ENCODE data around the gene KCNH5.

KCNH5 gene

DNA sequence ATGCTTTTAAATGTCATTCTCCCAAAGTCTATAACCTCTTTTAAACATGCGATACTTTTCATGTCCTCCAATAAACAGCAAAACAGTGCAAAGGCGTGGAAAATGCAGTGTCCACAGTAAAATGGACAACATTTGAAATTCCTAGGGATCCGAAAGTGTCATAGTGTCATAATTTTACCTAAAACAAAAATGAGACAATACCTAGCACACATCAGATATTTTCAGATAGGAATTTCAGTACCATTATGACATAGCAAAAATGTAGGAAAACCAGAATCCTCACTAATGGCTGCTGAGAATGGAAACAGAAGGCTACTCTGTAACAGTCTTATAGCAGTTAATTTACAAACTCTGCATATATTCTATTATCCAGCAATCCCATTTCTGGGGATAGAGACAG, 33.1 kb downstream of the KCNH5 start:
- H3K27me3 ChIP-seq (ENCODE audit: insufficient read depth, low read length) = no peaks in the 10 kb centered on the region
- no peaks in the 10 kb centered on the region for H3K4me1 ChIP-seq (ENCODE audit: insufficient read depth, low read length, severe bottlenecking)
- H3K9ac ChIP-seq (ENCODE audit: low read length) = no peak overlapping the region
- no peak overlapping the region for H3K4me3 ChIP-seq (ENCODE audit: low read depth, low read length, poor library complexity, severe bottlenecking)
- no peaks in the 10 kb centered on the region for H3F3A ChIP-seq (ENCODE audit: insufficient read depth, low read length)
- H4K20me1 ChIP-seq (ENCODE audit: insufficient read depth, low read length) = no peaks in the 10 kb centered on the region
- H3K4me2 ChIP-seq (ENCODE audit: low read length) = no peak overlapping the region
- no peak for TF ChIP-seq EZH2 (IDR thresholded peaks at IDR 0.05; ENCODE audit: borderline replicate concordance, low read length)
- no peak for TF ChIP-seq CTCF (IDR thresholded peaks at IDR 0.05; ENCODE audit: low read length)
- no peak overlapping the region for H2AFZ ChIP-seq (ENCODE audit: low read length)
- H3K27ac ChIP-seq (ENCODE audit: low read depth, low read length, poor library complexity, severe bottlenecking) = no peak overlapping the region
- no peaks in the 10 kb centered on the region for H3K9me2 ChIP-seq (ENCODE audit: low read depth, low read length)
- H3K36me3 ChIP-seq (ENCODE audit: insufficient read depth, low read length) = no peaks in the 10 kb centered on the region
- no peaks in the 10 kb centered on the region for H3K79me2 ChIP-seq (ENCODE audit: insufficient read depth, low read length)
- H3K9me3 ChIP-seq (ENCODE audit: low read length) = no peaks in the 10 kb centered on the region

DNA sequence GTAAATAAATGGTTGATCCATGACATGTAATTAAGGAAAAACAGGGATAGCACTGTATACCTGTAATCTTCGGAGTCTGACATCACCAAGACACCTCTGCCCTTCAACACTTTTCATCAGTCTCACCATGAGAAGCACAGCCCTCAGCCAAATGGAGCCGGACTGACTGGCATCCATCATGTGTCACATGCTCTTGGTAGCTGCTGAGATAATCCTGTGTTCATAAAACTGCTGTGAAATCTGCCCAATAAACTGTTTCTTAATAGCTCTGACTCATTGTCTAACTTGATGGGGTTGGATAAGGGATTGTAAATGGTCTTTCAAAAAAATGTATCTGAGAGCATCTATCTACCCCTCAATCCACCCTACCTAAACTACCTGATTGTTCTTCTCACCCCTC, 33.6 kb downstream of the KCNH5 start:
- no peak overlapping the region for H3K4me2 ChIP-seq (ENCODE audit: low read length)
- H3F3A ChIP-seq (ENCODE audit: insufficient read depth, low read length) = no peaks in the 10 kb centered on the region
- H4K20me1 ChIP-seq (ENCODE audit: insufficient read depth, low read length) = no peaks in the 10 kb centered on the region
- H3K9ac ChIP-seq (ENCODE audit: low read length) = no peak overlapping the region
- no peaks in the 10 kb centered on the region for H3K9me2 ChIP-seq (ENCODE audit: low read depth, low read length)
- TF ChIP-seq CTCF (IDR thresholded peaks at IDR 0.05; ENCODE audit: low read length) = no peak
- TF ChIP-seq EZH2 (IDR thresholded peaks at IDR 0.05; ENCODE audit: borderline replicate concordance, low read length) = no peak
- no peaks in the 10 kb centered on the region for H3K79me2 ChIP-seq (ENCODE audit: insufficient read depth, low read length)
- H3K27ac ChIP-seq (ENCODE audit: low read depth, low read length, poor library complexity, severe bottlenecking) = no peak overlapping the region
- H3K36me3 ChIP-seq (ENCODE audit: insufficient read depth, low read length) = no peaks in the 10 kb centered on the region
- H3K4me1 ChIP-seq (ENCODE audit: insufficient read depth, low read length, severe bottlenecking) = no peaks in the 10 kb centered on the region
- no peaks in the 10 kb centered on the region for H3K9me3 ChIP-seq (ENCODE audit: low read length)
- no peak overlapping the region for H3K4me3 ChIP-seq (ENCODE audit: low read depth, low read length, poor library complexity, severe bottlenecking)
- H2AFZ ChIP-seq (ENCODE audit: low read length) = no peak overlapping the region
- H3K27me3 ChIP-seq (ENCODE audit: insufficient read depth, low read length) = no peaks in the 10 kb centered on the region

DNA sequence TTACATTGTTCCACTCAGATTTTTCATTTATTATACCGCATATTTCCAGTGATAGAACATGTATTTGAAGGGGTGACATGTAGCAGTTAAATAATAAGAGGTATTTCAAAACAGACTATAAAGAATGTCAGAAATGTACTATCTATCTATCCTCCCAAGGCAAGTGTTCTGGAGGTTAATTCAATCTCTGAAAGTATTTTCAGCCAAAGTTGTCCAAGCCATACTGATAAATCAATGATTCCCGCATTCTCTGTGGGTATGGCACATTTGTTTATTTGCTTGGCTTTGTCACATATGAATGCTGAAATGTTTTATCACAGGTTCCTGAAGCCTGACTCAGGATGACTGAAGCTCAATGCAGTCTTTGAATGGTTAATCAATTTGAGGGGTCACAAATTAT, 35.8 kb downstream of the KCNH5 start:
- TF ChIP-seq EZH2 (IDR thresholded peaks at IDR 0.05; ENCODE audit: borderline replicate concordance, low read length) = no peak
- TF ChIP-seq CTCF (IDR thresholded peaks at IDR 0.05; ENCODE audit: low read length) = no peak
- H3K27me3 ChIP-seq (ENCODE audit: insufficient read depth, low read length) = no peaks in the 10 kb centered on the region
- H3F3A ChIP-seq (ENCODE audit: insufficient read depth, low read length) = no peaks in the 10 kb centered on the region
- H3K4me2 ChIP-seq (ENCODE audit: low read length) = no peak overlapping the region
- no peaks in the 10 kb centered on the region for H3K9me3 ChIP-seq (ENCODE audit: low read length)
- no peak overlapping the region for H3K9ac ChIP-seq (ENCODE audit: low read length)
- no peaks in the 10 kb centered on the region for H3K9me2 ChIP-seq (ENCODE audit: low read depth, low read length)
- H3K36me3 ChIP-seq (ENCODE audit: insufficient read depth, low read length) = no peaks in the 10 kb centered on the region
- no peaks in the 10 kb centered on the region for H3K79me2 ChIP-seq (ENCODE audit: insufficient read depth, low read length)
- no peaks in the 10 kb centered on the region for H3K4me1 ChIP-seq (ENCODE audit: insufficient read depth, low read length, severe bottlenecking)
- no peak overlapping the region for H3K4me3 ChIP-seq (ENCODE audit: low read depth, low read length, poor library complexity, severe bottlenecking)
- H3K27ac ChIP-seq (ENCODE audit: low read depth, low read length, poor library complexity, severe bottlenecking) = no peak overlapping the region
- H2AFZ ChIP-seq (ENCODE audit: low read length) = no peak overlapping the region
- no peaks in the 10 kb centered on the region for H4K20me1 ChIP-seq (ENCODE audit: insufficient read depth, low read length)
